OCI-LY1 (cell line): ENCODE results near the gene MAGI1.

ENCODE experiments used
- H2AFZ ChIP-seq: fragments of 200-600 bp; sonication (generic), shearing (Covaris generic); 2 replicates; pipeline ENCODE4 v1.6.0; 2014; ENCODE audit warnings: antibody characterized with exemption, mild to moderate bottlenecking, low read length
- H3F3A ChIP-seq: fragments of 200-600 bp; sonication (generic), shearing (Covaris generic); 2 replicates; pipeline ENCODE4 v1.6.0; 2014; ENCODE audit warnings: mild to moderate bottlenecking, antibody characterized with exemption, low read length, moderate library complexity; ENCODE audit not compliant: insufficient read depth
- H3K27ac ChIP-seq: fragments of 200-600 bp; sonication (generic); 2 replicates; pipeline ENCODE4 v1.5.1; 2014; ENCODE audit warnings: low read length, mixed run types, mild to moderate bottlenecking, low read depth; ENCODE audit not compliant: poor library complexity, severe bottlenecking
- H3K27me3 ChIP-seq: fragments of 200-600 bp; sonication (generic); 2 replicates; pipeline ENCODE4 v1.6.0; 2014; ENCODE audit warnings: antibody characterized with exemption, mild to moderate bottlenecking, low read length, moderate library complexity; ENCODE audit not compliant: insufficient read depth
- H3K36me3 ChIP-seq: fragments of 200-600 bp; sonication (generic); 2 replicates; pipeline ENCODE4 v1.6.1; 2014; ENCODE audit warnings: mild to moderate bottlenecking, antibody characterized with exemption, low read length, moderate library complexity, mixed read lengths; ENCODE audit not compliant: insufficient read depth
- H3K4me1 ChIP-seq: fragments of 200-600 bp; sonication (generic); 2 replicates; pipeline ENCODE4 v1.5.1; 2014; ENCODE audit warnings: mild to moderate bottlenecking, low read length, moderate library complexity; ENCODE audit not compliant: insufficient read depth, severe bottlenecking
- H3K4me2 ChIP-seq: fragments of 200-600 bp; sonication (generic), shearing (Covaris generic); 2 replicates; pipeline ENCODE4 v1.6.1; 2014; ENCODE audit warnings: low read length
- H3K4me3 ChIP-seq: fragments of 200-600 bp; sonication (generic); 2 replicates; pipeline ENCODE4 v1.5.1; 2014; ENCODE audit warnings: low read length, low read depth, mild to moderate bottlenecking, mixed read lengths; ENCODE audit not compliant: poor library complexity, severe bottlenecking
- H3K79me2 ChIP-seq: fragments of 200-600 bp; shearing (Covaris generic); 2 replicates; pipeline ENCODE4 v1.6.1; 2016; ENCODE audit warnings: mixed run types, low read length, mixed read lengths; ENCODE audit not compliant: insufficient read depth
- H3K9ac ChIP-seq: fragments of 200-600 bp; sonication (generic), shearing (Covaris generic); 2 replicates; pipeline ENCODE4 v1.6.1; 2014; ENCODE audit warnings: mild to moderate bottlenecking, low read length, mixed read lengths
- H3K9me2 ChIP-seq: fragments of 200-600 bp; sonication (generic), shearing (Covaris generic); 2 replicates; pipeline ENCODE4 v1.6.1; 2014; ENCODE audit warnings: low read depth, mild to moderate bottlenecking, low read length, mixed read lengths
- H3K9me3 ChIP-seq: fragments of 200-600 bp; shearing (Covaris generic); 2 replicates; pipeline ENCODE4 v1.6.1; 2014; ENCODE audit warnings: low read length, mixed read lengths
- H4K20me1 ChIP-seq: fragments of 200-600 bp; sonication (generic), shearing (Covaris generic); 2 replicates; pipeline ENCODE4 v1.6.0; 2016; ENCODE audit warnings: mild to moderate bottlenecking, low read length; ENCODE audit not compliant: insufficient read depth
- CTCF ChIP-seq: fragments of 200-600 bp; sonication (generic), shearing (Covaris generic); IDR thresholded peaks from 2 replicates; pipeline ENCODE4 v1.5.1; 2017; ENCODE audit warnings: mild to moderate bottlenecking, antibody characterized with exemption, low read length, moderate library complexity, mixed read lengths
- EZH2 ChIP-seq: fragments of 200-600 bp; sonication (generic), shearing (Covaris generic); IDR thresholded peaks from 2 replicates; pipeline ENCODE4 v1.8.0; 2017; ENCODE audit warnings: borderline replicate concordance, mixed run types, mild to moderate bottlenecking, antibody characterized with exemption, low read length, moderate library complexity, mixed read lengths

The MAGI1 gene

GRCh38 chr3:65758438-65758837, 280.3 kb downstream of the MAGI1 start:
- Histone ChIP-seq H3K4me1 (no peaks in the 10 kb centered on the region), H3K4me3 (no peak overlapping the region), H3K4me2 (no peak overlapping the region), H3K36me3 (no peaks in the 10 kb centered on the region), H3K27ac (no peak overlapping the region), H3K27me3 (no peaks in the 10 kb centered on the region), H3K9me3 (no peaks in the 10 kb centered on the region), H4K20me1 (no peaks in the 10 kb centered on the region), H3K9me2 (no peaks in the 10 kb centered on the region), H3F3A (no peaks in the 10 kb centered on the region), H2AFZ (no peak overlapping the region), H3K9ac (no peak overlapping the region), H3K79me2 (no peaks in the 10 kb centered on the region)
- TF ChIP-seq EZH2 (no peak), CTCF (no peak)

- Histone ChIP-seq H3K9me2 (no peaks in the 10 kb centered on the region), H3K4me3 (no peak overlapping the region), H3K27ac (no peak overlapping the region), H3K27me3 (no peaks in the 10 kb centered on the region), H3K36me3 (no peaks in the 10 kb centered on the region), H2AFZ (no peak overlapping the region), H3K79me2 (no peaks in the 10 kb centered on the region), H3F3A (no peaks in the 10 kb centered on the region), H3K9ac (no peak overlapping the region), H3K4me2 (no peak overlapping the region), H4K20me1 (no peaks in the 10 kb centered on the region), H3K4me1 (no peaks in the 10 kb centered on the region), H3K9me3 (no peaks in the 10 kb centered on the region)
- TF ChIP-seq EZH2, result no peak
These were observed 286.1 kb downstream of the MAGI1 start for GRCh38 chr3:65752636-65753035.

GRCh38 chr3:65751123-65751700, 287.5 kb downstream of the MAGI1 start:
- Histone ChIP-seq H3F3A (no peaks in the 10 kb centered on the region), H3K9me2 (no peaks in the 10 kb centered on the region), H2AFZ (no peak overlapping the region), H3K36me3 (no peaks in the 10 kb centered on the region), H4K20me1 (no peaks in the 10 kb centered on the region), H3K79me2 (no peaks in the 10 kb centered on the region), H3K27me3 (no peaks in the 10 kb centered on the region), H3K4me2 (no peak overlapping the region), H3K4me1 (no peaks in the 10 kb centered on the region), H3K9me3 (no peaks in the 10 kb centered on the region), H3K9ac (no peak overlapping the region), H3K27ac (no peak overlapping the region), H3K4me3 (no peak overlapping the region)
- TF ChIP-seq CTCF (peak; percentile 62), EZH2 (no peak)

- Histone ChIP-seq H3K4me1 (no peaks in the 10 kb centered on the region), H3K9me3 (no peaks in the 10 kb centered on the region), H3K27me3 (no peaks in the 10 kb centered on the region), H3K4me3 (no peak overlapping the region), H3K9me2 (no peaks in the 10 kb centered on the region), H3K79me2 (no peaks in the 10 kb centered on the region), H4K20me1 (no peaks in the 10 kb centered on the region), H3K4me2 (no peak overlapping the region), H2AFZ (no peak overlapping the region), H3K27ac (no peak overlapping the region), H3K36me3 (no peaks in the 10 kb centered on the region), H3F3A (no peaks in the 10 kb centered on the region), H3K9ac (no peak overlapping the region)
- TF ChIP-seq CTCF (no peak), EZH2 (no peak)
These were observed 289.7 kb downstream of the MAGI1 start for GRCh38 chr3:65749066-65749465.
